Activated gamma-delta T cell (primary cell): ENCODE data around the gene KCNA3.

Experiments
- DNase-seq: peaks from one replicate; lab custom pipeline; 2025; lab: John Stamatoyannopoulos, UW
- total RNA-seq, 2 donors: gene quantifications; one replicate each; lab custom pipeline; 2026; lab: John Stamatoyannopoulos, UW

KCNA3 gene
- 206 to 315 reads per million in 2 donors for total RNA-seq

- DNase-seq: peak; percentile 84
Observed at GRCh38 chr1:110674337-110675059, at the start of gene KCNA3. Gene KCNA3 (minus strand): TSS chr1:110674940. CDS start chr1:110674809, 131 bp downstream.

- no peak for DNase-seq
Observed at GRCh38 chr1:110722807-110723206, 48.1 kb upstream of the KCNA3 start.

- DNase-seq: no peak
Observed at GRCh38 chr1:110719908-110720307, 45.2 kb upstream of the KCNA3 start.

- DNase-seq: no peak
Observed at GRCh38 chr1:110718452-110718851, 43.7 kb upstream of the KCNA3 start.

GRCh38 chr1:110717179-110717578 lies 42.4 kb upstream of the KCNA3 start:
- no peak for DNase-seq

GRCh38 chr1:110714374-110714995 lies 39.7 kb upstream of the KCNA3 start:
- DNase-seq: no peak

- DNase-seq: no peak
Observed at GRCh38 chr1:110713221-110713620, 38.5 kb upstream of the KCNA3 start.

GRCh38 chr1:110710314-110710713 lies 35.6 kb upstream of the KCNA3 start:
- no peak for DNase-seq

GRCh38 chr1:110708974-110709440 lies 34.3 kb upstream of the KCNA3 start:
- no peak for DNase-seq

GRCh38 chr1:110707232-110707631 lies 32.5 kb upstream of the KCNA3 start:
- DNase-seq: no peak

- no peak for DNase-seq
Observed at GRCh38 chr1:110706621-110707020, 31.9 kb upstream of the KCNA3 start.

GRCh38 chr1:110702260-110702659 lies 27.5 kb upstream of the KCNA3 start:
- no peak for DNase-seq

GRCh38 chr1:110700767-110701166 lies 26.0 kb upstream of the KCNA3 start:
- no peak for DNase-seq

GRCh38 chr1:110697606-110698005 lies 22.9 kb upstream of the KCNA3 start:
- DNase-seq: no peak

- no peak for DNase-seq
Observed at GRCh38 chr1:110696818-110697217, 22.1 kb upstream of the KCNA3 start.

- DNase-seq: no peak
Observed at GRCh38 chr1:110690709-110691365, 16.1 kb upstream of the KCNA3 start.

GRCh38 chr1:110689868-110690267 lies 15.1 kb upstream of the KCNA3 start:
- no peak for DNase-seq

- DNase-seq: no peak
Observed at GRCh38 chr1:110688514-110688913, 13.8 kb upstream of the KCNA3 start.

- DNase-seq: no peak
Observed at GRCh38 chr1:110687250-110687649, 12.5 kb upstream of the KCNA3 start.

- no peak for DNase-seq
Observed at GRCh38 chr1:110686188-110686587, 11.4 kb upstream of the KCNA3 start.

GRCh38 chr1:110684491-110684890 lies 9.8 kb upstream of the KCNA3 start:
- DNase-seq: no peak

- no peak for DNase-seq
Observed at GRCh38 chr1:110682898-110683297, 8.2 kb upstream of the KCNA3 start.
